ENCODE results near the gene ATOX1. TPM values are rescaled to one million over a fixed set of nuclear protein-coding genes. Genes with fewer than 3 reads are reported as not detected.

The ATOX1 gene
- total and polyA plus RNA-seq, 2 of the 13 experiments (the other 11 are each of a cell fraction or from before 2014, with no cell fraction given) = 62.4 to 124 TPM

- 0 out of 2 replicates have a peak, but pooled peaks have one; percentile 47 for TF ChIP-seq PHF21A (CRISPR knock-in tag; IDR thresholded peaks at IDR 0.05)
- TF ChIP-seq ZNF296 (CRISPR knock-in tag; conservative IDR thresholded peaks at IDR 0.05) = peak; percentile 55; the same call in 1 of the 2 replicates
- TF ChIP-seq ZNF225 (CRISPR knock-in tag; IDR thresholded peaks at IDR 0.05) = no peak
- peak; percentile 87; the same call in 1 of the 2 replicates for TF ChIP-seq MTF2 (CRISPR knock-in tag; IDR thresholded peaks at IDR 0.05; ENCODE audit: borderline replicate concordance)
- TF ChIP-seq MTA3 (CRISPR knock-in tag; IDR thresholded peaks at IDR 0.05) = no peak
- TF ChIP-seq, protein P1, sequence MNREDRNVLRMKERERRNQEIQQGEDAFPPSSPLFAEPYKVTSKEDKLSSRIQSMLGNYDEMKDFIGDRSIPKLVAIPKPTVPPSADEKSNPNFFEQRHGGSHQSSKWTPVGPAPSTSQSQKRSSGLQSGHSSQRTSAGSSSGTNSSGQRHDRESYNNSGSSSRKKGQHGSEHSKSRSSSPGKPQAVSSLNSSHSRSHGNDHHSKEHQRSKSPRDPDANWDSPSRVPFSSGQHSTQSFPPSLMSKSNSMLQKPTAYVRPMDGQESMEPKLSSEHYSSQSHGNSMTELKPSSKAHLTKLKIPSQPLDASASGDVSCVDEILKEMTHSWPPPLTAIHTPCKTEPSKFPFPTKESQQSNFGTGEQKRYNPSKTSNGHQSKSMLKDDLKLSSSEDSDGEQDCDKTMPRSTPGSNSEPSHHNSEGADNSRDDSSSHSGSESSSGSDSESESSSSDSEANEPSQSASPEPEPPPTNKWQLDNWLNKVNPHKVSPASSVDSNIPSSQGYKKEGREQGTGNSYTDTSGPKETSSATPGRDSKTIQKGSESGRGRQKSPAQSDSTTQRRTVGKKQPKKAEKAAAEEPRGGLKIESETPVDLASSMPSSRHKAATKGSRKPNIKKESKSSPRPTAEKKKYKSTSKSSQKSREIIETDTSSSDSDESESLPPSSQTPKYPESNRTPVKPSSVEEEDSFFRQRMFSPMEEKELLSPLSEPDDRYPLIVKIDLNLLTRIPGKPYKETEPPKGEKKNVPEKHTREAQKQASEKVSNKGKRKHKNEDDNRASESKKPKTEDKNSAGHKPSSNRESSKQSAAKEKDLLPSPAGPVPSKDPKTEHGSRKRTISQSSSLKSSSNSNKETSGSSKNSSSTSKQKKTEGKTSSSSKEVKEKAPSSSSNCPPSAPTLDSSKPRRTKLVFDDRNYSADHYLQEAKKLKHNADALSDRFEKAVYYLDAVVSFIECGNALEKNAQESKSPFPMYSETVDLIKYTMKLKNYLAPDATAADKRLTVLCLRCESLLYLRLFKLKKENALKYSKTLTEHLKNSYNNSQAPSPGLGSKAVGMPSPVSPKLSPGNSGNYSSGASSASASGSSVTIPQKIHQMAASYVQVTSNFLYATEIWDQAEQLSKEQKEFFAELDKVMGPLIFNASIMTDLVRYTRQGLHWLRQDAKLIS (CRISPR knock-in tag; IDR thresholded peaks at IDR 0.05) = 0 out of 2 replicates have a peak, but pooled peaks have one; percentile 69
- TF ChIP-seq KLF6 (CRISPR knock-in tag; IDR thresholded peaks at IDR 0.05) = peak; percentile 53; the same call in 1 of the 2 replicates
- 0 out of 2 replicates have a peak, but pooled peaks have one; percentile 49 for TF ChIP-seq RNF219 (CRISPR knock-in tag; IDR thresholded peaks at IDR 0.05)
- peak; percentile 27; the same call in 1 of the 2 replicates for TF ChIP-seq ZZZ3 (CRISPR knock-in tag; IDR thresholded peaks at IDR 0.05; ENCODE audit: borderline replicate concordance)
- TF ChIP-seq HNRNPL (IDR thresholded peaks at IDR 0.05; ENCODE audit: low read depth, low read length) = no peak
- no peak for TF ChIP-seq ZBTB37 (CRISPR knock-in tag; IDR thresholded peaks at IDR 0.05)
- TF ChIP-seq, protein P2, sequence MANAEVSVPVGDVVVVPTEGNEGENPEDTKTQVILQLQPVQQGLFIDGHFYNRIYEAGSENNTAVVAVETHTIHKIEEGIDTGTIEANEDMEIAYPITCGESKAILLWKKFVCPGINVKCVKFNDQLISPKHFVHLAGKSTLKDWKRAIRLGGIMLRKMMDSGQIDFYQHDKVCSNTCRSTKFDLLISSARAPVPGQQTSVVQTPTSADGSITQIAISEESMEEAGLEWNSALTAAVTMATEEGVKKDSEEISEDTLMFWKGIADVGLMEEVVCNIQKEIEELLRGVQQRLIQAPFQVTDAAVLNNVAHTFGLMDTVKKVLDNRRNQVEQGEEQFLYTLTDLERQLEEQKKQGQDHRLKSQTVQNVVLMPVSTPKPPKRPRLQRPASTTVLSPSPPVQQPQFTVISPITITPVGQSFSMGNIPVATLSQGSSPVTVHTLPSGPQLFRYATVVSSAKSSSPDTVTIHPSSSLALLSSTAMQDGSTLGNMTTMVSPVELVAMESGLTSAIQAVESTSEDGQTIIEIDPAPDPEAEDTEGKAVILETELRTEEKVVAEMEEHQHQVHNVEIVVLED (CRISPR knock-in tag; IDR thresholded peaks at IDR 0.05; ENCODE audit: borderline replicate concordance) = peak; percentile 53; the same call in 1 of the 2 replicates
- TF ChIP-seq ZNF224 (CRISPR knock-in tag; IDR thresholded peaks at IDR 0.05) = peak; percentile 75
- TF ChIP-seq ARNTL (CRISPR knock-in tag; IDR thresholded peaks at IDR 0.05) = peak; percentile 50; the same call in 1 of the 2 replicates
- TF ChIP-seq RNF2 (conservative IDR thresholded peaks at IDR 0.05; ENCODE audit: low read depth) = 0 out of 2 replicates have a peak, but pooled peaks have one; percentile 63
- peak; percentile 28; the same call in 1 of the 2 replicates for TF ChIP-seq ZNF850 (CRISPR knock-in tag; conservative IDR thresholded peaks at IDR 0.05)
- TF ChIP-seq ZKSCAN5 (CRISPR knock-in tag; IDR thresholded peaks at IDR 0.05) = peak; percentile 96
- TF ChIP-seq HOXA7 (CRISPR knock-in tag; IDR thresholded peaks at IDR 0.05) = no peak
- TF ChIP-seq ARNT2 (CRISPR knock-in tag; IDR thresholded peaks at IDR 0.05; ENCODE audit: low read depth) = peak; percentile 82
- TF ChIP-seq ZSCAN22 (CRISPR knock-in tag; IDR thresholded peaks at IDR 0.05) = 0 out of 2 replicates have a peak, but pooled peaks have one; percentile 46
Measured at GRCh38 chr5:151758430-151759241, at the start of gene ATOX1 (continued).

Data from HepG2 (cell line).